Loucy (cell line): ENCODE results near the gene GINM1.

Experiments
- CTCF ChIP-seq: fragments of 200-600 bp; sonication (generic); conservative IDR thresholded peaks from 2 replicates; pipeline ENCODE4 v1.5.1; 2014; ENCODE audit warnings: mild to moderate bottlenecking, antibody characterized with exemption, low read length
- EZH2phosphoT487 ChIP-seq: fragments of 200-600 bp; IDR thresholded peaks from 2 replicates; pipeline ENCODE4 v1.6.1; 2018; ENCODE audit warnings: antibody characterized with exemption, mild to moderate bottlenecking, moderate library complexity, borderline replicate concordance

DNA sequence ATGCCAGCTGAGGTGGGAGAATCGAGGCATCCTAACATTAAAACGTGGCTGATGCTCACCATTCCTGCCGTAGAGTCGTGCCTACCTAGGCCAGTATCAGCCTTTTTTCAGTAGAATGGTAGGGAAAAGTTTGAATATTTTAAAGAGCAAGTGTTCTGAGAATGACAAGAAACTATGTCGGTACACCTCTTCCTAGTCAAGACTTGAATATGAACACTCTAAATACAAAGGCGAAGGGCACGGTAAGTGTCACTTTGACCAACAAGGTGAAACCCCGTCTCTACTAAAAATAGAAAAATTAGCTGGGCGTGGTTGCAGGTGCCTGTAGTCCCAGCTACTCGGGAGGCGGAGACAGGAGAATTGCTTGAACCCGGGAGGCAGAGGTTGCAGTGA, 1.0 kb downstream of the GINM1 start:
- TF ChIP-seq EZH2phosphoT487 (no peak), CTCF (no peak)
